ENCODE results near the gene TRIP10. TPM values are rescaled to one million over a fixed set of nuclear protein-coding genes. Genes with fewer than 3 reads are reported as not detected.

The TRIP10 gene
- total and polyA plus RNA-seq, 2 of the 13 experiments (the other 11 are each of a cell fraction or from before 2014, with no cell fraction given): 32.5 to 33.2 TPM

GRCh38 chr19:6752256-6753177 is 13.0 kb downstream of the TRIP10 start (continued):
- TF ChIP-seq ZNF576 (CRISPR knock-in tag; IDR thresholded peaks at IDR 0.05) (no peak), CEBPG (CRISPR knock-in tag; IDR thresholded peaks at IDR 0.05) (0 out of 2 replicates have a peak, but pooled peaks have one; percentile 6), NFIB (CRISPR knock-in tag; IDR thresholded peaks at IDR 0.05; ENCODE audit: borderline replicate concordance) (no peak), ZNF615 (CRISPR knock-in tag; IDR thresholded peaks at IDR 0.05; ENCODE audit: borderline replicate concordance) (no peak), ZNF362 (CRISPR knock-in tag; IDR thresholded peaks at IDR 0.05; ENCODE audit: borderline replicate concordance) (no peak), ZNF605 (CRISPR knock-in tag; IDR thresholded peaks at IDR 0.05) (peak; percentile 74), MNT (IDR thresholded peaks at IDR 0.05) (no peak), PTBP1 (IDR thresholded peaks at IDR 0.05; ENCODE audit: low read depth, low read length, poor library complexity, severe bottlenecking) (no peak), ZFP37 (CRISPR knock-in tag; IDR thresholded peaks at IDR 0.05; ENCODE audit: borderline replicate concordance) (no peak), GMEB1 (CRISPR knock-in tag; IDR thresholded peaks at IDR 0.05; ENCODE audit: borderline replicate concordance) (peak; percentile 42; the same call in 1 of the 2 replicates), TOPORS (CRISPR knock-in tag; IDR thresholded peaks at IDR 0.05) (0 out of 2 replicates have a peak, but pooled peaks have one; percentile 35), ZNF484 (CRISPR knock-in tag; IDR thresholded peaks at IDR 0.05; ENCODE audit: borderline replicate concordance, low read depth) (no peak), NFE2L1 (CRISPR knock-in tag; IDR thresholded peaks at IDR 0.05; ENCODE audit: borderline replicate concordance) (no peak; the same call in 1 of the 2 replicates), RCOR2 (CRISPR knock-in tag; IDR thresholded peaks at IDR 0.05) (0 out of 2 replicates have a peak, but pooled peaks have one; percentile 13), ZFP1 (CRISPR knock-in tag; IDR thresholded peaks at IDR 0.05) (no peak), ZMYM3 (CRISPR knock-in tag; IDR thresholded peaks at IDR 0.05) (no peak; the same call in 1 of the 2 replicates), KLF15 (CRISPR knock-in tag; IDR thresholded peaks at IDR 0.05; ENCODE audit: borderline replicate concordance) (no peak), ZNF780A (CRISPR knock-in tag; IDR thresholded peaks at IDR 0.05) (no peak), MTERF4 (CRISPR knock-in tag; IDR thresholded peaks at IDR 0.05) (0 out of 2 replicates have a peak, but pooled peaks have one; percentile 19), NR2C2 (CRISPR knock-in tag; IDR thresholded peaks at IDR 0.05; ENCODE audit: borderline replicate concordance) (peak; percentile 92), HNRNPL (IDR thresholded peaks at IDR 0.05; ENCODE audit: low read depth, low read length) (0 out of 2 replicates have a peak, but pooled peaks have one; percentile 44), MTA1 (CRISPR knock-in tag; IDR thresholded peaks at IDR 0.05; ENCODE audit: borderline replicate concordance) (no peak; the same call in 1 of the 2 replicates), TCF7 (IDR thresholded peaks at IDR 0.05; ENCODE audit: low read depth) (no peak)

Data from HepG2 (cell line).